ENCODE measurements around the gene ABHD6. TPM values are rescaled to one million over a fixed set of nuclear protein-coding genes. Genes with fewer than 3 reads are reported as not detected.
"Not testable (repeated sequence)": the region's sequence is repeated elsewhere in the genome, so short reads cannot be mapped to it uniquely, and the experiment has no call there.

ABHD6 gene
- total and polyA plus RNA-seq, 8 donors = 0.69 to 5.5 (median 2.0) TPM

DNA sequence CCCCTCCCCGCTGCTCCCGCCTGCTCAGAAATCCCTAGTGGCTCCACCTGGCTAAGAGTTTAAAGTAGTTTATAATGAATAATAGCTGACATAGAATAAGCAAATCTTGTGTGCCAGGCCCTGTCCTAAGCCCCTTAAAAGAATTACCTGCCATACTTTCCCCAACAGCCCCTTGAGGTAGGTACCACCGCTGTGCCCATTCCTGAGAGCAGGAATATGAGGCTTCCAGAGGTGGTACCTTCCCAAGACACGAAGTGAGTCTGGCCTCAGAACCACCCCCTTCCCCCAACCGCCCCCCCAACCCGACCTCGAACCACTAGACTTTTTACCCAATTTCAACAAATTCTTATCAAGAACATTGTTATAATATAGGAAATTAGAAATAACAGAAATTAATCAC, 1.2 kb downstream of the ABHD6 start:
- FAIRE-seq (no peak), DNase-seq (no peak), ATAC-seq (no peak)
- peak overlapping the region in 1 of 4 donors; percentile 92 for H3K4me3 ChIP-seq
- intact Hi-C loops (cut with DNase I) = no loop called here
- H3K9me3 ChIP-seq = no peaks in the 10 kb centered on the region
- no peaks in the 10 kb centered on the region for H3K36me3 ChIP-seq
- H3K27ac ChIP-seq = no peak overlapping the region
- 75% methylated on average over 7 of the region's 7 CpGs for WGBS, 2 donors
- TF ChIP-seq, protein P1, sequence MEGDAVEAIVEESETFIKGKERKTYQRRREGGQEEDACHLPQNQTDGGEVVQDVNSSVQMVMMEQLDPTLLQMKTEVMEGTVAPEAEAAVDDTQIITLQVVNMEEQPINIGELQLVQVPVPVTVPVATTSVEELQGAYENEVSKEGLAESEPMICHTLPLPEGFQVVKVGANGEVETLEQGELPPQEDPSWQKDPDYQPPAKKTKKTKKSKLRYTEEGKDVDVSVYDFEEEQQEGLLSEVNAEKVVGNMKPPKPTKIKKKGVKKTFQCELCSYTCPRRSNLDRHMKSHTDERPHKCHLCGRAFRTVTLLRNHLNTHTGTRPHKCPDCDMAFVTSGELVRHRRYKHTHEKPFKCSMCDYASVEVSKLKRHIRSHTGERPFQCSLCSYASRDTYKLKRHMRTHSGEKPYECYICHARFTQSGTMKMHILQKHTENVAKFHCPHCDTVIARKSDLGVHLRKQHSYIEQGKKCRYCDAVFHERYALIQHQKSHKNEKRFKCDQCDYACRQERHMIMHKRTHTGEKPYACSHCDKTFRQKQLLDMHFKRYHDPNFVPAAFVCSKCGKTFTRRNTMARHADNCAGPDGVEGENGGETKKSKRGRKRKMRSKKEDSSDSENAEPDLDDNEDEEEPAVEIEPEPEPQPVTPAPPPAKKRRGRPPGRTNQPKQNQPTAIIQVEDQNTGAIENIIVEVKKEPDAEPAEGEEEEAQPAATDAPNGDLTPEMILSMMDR (IDR thresholded peaks at IDR 0.05) = no peak
- H3K4me1 ChIP-seq = peaks cover 0 to 5% (median 0%) of the 10 kb centered on the region in 3 donors
- no peaks in the 10 kb centered on the region for H3K27me3 ChIP-seq

DNA sequence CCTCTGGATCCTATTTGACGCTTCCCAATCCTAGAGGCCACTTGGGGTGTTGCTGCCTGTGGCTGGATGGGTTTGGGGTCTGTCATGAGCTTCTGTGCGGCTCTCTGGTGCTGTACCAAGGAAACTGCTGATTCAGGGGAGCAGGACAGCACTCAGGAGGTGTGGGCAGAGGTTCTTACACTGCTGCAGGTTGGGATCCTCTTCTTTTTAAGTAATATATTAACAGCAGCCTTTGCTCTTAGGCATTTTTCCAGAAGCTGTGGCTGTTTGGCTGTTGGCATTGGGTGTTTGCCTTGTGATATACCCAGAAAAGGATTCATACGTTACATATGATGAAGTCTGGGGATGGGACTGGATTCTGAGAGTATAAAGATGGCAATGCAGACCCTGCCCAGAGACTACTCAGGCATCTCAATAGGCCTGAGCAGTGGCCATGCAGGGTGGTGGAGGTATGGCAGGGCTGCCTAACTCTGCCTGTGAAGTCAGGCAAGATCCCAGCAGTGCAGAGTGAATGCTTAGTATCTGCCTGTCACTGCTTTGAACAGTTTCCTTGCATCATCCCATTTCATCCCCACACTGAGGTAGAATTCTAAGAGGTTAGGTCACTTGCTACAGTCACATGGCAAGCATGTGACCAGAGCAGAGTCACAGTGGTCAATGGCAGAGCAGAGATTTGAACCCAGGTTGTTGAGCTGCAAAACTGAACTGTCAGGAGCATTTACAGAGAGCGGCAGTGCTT, 3.9 kb downstream of the ABHD6 start:
- Histone ChIP-seq H3K27ac (no peak overlapping the region), H3K9me3 (no peaks in the 10 kb centered on the region), H3K4me1 (peaks cover 0 to 5% (median 0%) of the 10 kb centered on the region in 3 donors), H3K27me3 (no peaks in the 10 kb centered on the region), H3K4me3 (no peak overlapping the region), H3K36me3 (no peaks in the 10 kb centered on the region)
- no peak for ATAC-seq
- WGBS, 2 donors = 89% methylated on average over 4 of the region's 4 CpGs
- FAIRE-seq = no peak
- no peak for DNase-seq
- TF ChIP-seq, protein P1 (IDR thresholded peaks at IDR 0.05) = no peak
- intact Hi-C loops (cut with DNase I) = no loop called here

DNA sequence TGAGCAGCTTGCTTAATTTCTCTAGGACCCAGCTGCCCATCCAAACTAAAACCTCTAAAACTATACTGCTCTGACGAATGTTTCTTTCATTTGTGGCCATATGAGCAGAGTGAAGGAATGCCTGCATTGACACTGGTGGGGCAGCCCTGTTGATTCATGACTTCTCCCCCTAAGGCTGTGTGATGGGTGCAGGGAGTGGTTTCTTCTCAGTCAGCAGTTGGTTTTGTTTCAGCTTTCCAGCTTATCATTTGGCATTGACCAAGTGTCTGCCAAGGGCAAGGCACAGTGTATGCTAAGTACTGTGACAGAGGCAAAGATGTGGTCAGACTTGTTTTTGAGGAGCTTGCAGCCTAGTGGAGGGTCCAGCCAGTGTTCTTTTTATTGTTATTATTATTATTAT, 4.7 kb downstream of the ABHD6 start:
- 35 to 45% methylated on average over 1 of the region's 1 CpG for WGBS, 2 donors
- no peak for FAIRE-seq
- intact Hi-C loops (cut with DNase I) = no loop called here

GRCh38 chr3:58242860-58243259, 5.3 kb downstream of the ABHD6 start:
- ATAC-seq; DNase-seq; H3K36me3 ChIP-seq; H3K27me3 ChIP-seq; H3K4me1 ChIP-seq; H3K9me3 ChIP-seq; FAIRE-seq; H3K4me3 ChIP-seq; intact Hi-C loops (cut with DNase I); H3K27ac ChIP-seq: not testable (repeated sequence)
- WGBS, 2 donors = 70 to 80% methylated on average over 3 to 4 of the region's 4 CpGs

More for the DNA sequence above, 4.7 kb downstream of the ABHD6 start:
- TF ChIP-seq, protein P1 (IDR thresholded peaks at IDR 0.05) = no peak
- Histone ChIP-seq H3K27me3 (no peaks in the 10 kb centered on the region), H3K9me3 (no peaks in the 10 kb centered on the region), H3K4me3 (no peak overlapping the region), H3K4me1 (no peaks in the 10 kb centered on the region), H3K36me3 (no peaks in the 10 kb centered on the region), H3K27ac (no peak overlapping the region)
- DNase-seq = no peak
- ATAC-seq = peak in 1 of 4 donors; percentile 5

DNA sequence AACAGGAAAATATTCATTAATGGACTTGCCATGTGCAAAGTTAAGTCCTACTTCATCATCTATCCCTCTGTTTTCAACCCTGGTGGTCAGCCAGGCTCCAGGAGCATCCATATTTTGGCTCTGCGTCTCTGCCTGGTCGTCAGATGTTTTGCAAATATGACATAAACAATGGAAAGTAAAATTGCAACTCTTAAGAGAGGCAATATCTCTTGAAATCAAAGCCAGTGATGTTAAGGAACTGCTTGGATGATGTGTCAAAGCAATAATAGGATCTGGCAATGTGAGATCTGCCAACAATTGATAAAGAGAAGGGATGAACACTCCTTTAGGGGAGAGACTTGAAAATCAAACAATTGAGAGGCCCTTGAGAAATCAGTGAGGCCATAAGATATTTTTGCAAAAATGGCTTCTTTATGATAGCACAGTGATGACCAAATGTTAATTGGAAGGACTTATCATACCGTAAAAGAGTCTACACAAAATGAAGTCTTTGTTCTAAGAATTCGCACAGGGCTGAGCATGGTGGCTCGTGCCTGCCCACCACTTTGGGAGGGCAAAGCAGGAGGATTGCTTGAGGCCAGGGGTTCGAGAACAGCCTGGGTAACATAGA, 6.5 kb downstream of the ABHD6 start:
- Histone ChIP-seq H3K4me3 (no peak overlapping the region), H3K4me1 (no peaks in the 10 kb centered on the region), H3K27ac (no peak overlapping the region), H3K27me3 (no peaks in the 10 kb centered on the region), H3K36me3 (no peaks in the 10 kb centered on the region), H3K9me3 (no peaks in the 10 kb centered on the region)
- no peak for ATAC-seq
- intact Hi-C loops (cut with DNase I) = no loop called here
- no peak for FAIRE-seq
- WGBS, 2 donors = 87 to 88% methylated on average over 6 of the region's 6 CpGs
- TF ChIP-seq, protein P1 (IDR thresholded peaks at IDR 0.05) = no peak
- DNase-seq = no peak
